Subcutaneous adipose tissue (tissue), 4 donors: ENCODE measurements around the gene GSAP. TPM values are rescaled to one million over a fixed set of nuclear protein-coding genes. Genes with fewer than 3 reads are reported as not detected.

Experiments used
- CTCF ChIP-seq: fragments of 450-650 bp; IDR thresholded peaks from one replicate; pipeline ENCODE4 v1.5.1; 2016; ENCODE audit warnings: low read depth, mild to moderate bottlenecking, control low read depth, antibody characterized with exemption, moderate library complexity
- total RNA-seq, 4 donors: library from RNA; depleted of rRNA; stranded (reverse); fragments of >200 nt; gene quantifications; one replicate each; pipeline ENCODE4 v1.1.0, GENCODE V29; 2016

The GSAP gene
- total RNA-seq, 4 donors from 2014 or later = 29.6 to 50.1 (median 40.9) TPM

- no peak for TF ChIP-seq CTCF
Measured at GRCh38 chr7:77407906-77408305, 8.2 kb downstream of the GSAP start.

- no peak for TF ChIP-seq CTCF
Measured at GRCh38 chr7:77406421-77406820, 9.7 kb downstream of the GSAP start.

GRCh38 chr7:77404641-77405040 is 11.5 kb downstream of the GSAP start:
- no peak for TF ChIP-seq CTCF

GRCh38 chr7:77403957-77404356 is 12.2 kb downstream of the GSAP start:
- no peak for TF ChIP-seq CTCF

GRCh38 chr7:77402818-77403217 is 13.3 kb downstream of the GSAP start:
- no peak for TF ChIP-seq CTCF

GRCh38 chr7:77401002-77401401 is 15.1 kb downstream of the GSAP start:
- no peak for TF ChIP-seq CTCF

GRCh38 chr7:77399816-77400215 is 16.3 kb downstream of the GSAP start:
- TF ChIP-seq CTCF = no peak
